HG02938 (cell line): Measurements from ENCODE around the gene COX19.
"Not testable (repeated sequence)": the region's sequence is repeated elsewhere in the genome, so short reads cannot be mapped to it uniquely, and the experiment has no call there.

Experiments used
- ATAC-seq: cut with Tn5 transposase; IDR thresholded peaks from one replicate; pipeline ENCODE4 v1.9.1; 2021; ENCODE audit warnings: mild to moderate bottlenecking, moderate library complexity; ENCODE audit not compliant: unreplicated experiment

The COX19 gene

DNA sequence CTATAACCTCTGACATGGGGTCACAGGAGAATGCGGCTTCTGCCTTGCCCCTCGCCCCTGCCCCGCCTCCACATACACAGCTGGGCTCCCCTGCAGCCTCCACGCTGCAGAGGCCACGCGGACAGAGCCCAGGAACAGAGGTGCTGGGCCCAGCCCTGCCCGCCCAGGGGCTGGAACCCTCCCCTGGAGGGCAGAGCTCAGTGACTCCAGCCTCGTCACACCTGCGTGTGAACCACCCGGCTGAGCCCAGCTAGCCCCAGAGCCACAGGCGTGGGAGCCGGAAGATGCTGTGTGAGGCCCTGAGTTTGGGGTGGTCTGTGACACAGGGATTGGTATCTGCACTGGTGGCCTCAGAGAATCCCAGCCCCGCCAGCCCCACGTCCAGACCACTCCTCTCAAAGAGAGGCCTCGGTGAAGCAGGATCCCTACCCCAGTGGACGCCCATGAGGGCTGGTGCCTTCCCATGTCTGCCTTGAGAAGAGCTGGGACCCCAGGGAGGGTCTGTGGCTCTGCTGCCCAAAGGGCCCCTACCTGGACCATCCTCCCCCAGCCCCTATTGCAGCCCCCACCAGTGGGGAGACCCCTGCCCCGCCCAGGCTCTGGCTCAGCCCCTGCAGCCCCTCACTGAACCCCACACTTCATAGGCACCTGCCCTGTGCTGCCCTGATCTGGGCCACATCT is 12.8 kb downstream of the COX19 start:
- no peak for ATAC-seq

DNA sequence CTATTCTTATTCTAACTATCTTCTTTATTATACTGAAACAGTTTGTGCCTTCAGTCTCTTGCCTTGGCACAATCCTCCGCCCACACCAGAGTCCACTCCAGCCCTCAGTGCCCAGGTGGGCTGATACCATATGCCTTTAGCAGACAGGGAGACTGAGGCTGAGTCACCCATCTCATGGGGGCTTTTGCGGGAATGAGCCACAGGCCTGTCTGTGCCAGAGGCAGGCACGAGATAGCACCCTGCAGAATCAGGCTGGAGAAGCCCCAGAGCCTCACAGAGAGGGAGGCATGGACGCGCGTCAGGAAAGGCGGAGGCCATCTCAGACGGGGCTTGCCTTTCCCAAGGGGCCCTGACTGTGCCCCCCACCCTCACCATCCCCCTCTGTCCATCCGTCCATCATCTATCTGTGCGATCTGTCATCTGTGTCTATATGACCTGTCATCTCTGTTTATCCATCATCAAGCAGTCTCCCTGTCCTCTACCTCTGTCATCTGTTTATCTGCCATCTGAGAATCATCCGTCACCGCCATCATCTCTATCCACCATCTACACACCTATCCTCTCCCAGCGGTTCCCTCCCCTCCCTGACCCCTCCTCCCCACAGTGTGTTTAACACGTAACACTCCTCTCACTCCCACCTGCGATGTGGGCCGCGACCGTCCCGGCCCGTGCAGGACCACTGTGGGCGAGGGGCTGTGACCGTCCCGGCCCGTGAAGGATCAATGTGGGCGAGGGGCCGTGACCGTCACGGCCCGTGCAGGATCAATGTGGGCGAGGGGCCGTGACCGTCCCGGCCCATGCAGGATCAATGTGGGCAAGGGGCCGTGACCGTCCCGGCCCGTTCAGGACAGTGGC is 13.6 kb downstream of the COX19 start:
- ATAC-seq: no peak

DNA sequence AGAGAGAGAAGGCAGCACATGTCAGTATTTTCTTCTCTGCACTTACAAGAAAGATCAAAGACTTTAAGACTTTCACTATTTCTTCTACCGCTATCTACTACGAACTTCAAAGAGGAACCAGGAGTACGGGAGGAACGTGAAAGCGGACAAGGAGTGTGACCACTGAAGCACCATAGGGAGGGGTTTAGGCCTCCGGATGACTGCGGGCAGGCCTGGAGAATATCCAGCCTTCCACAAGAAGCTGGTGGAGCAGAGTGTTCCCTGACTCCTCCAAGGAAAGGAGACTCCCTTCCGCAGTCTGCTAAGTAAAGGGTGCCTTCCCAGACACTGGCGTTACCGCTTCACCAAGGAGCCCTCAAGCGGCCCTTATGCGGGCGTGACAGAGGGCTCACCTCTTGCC is 14.4 kb downstream of the COX19 start:
- ATAC-seq: not testable (repeated sequence)

DNA sequence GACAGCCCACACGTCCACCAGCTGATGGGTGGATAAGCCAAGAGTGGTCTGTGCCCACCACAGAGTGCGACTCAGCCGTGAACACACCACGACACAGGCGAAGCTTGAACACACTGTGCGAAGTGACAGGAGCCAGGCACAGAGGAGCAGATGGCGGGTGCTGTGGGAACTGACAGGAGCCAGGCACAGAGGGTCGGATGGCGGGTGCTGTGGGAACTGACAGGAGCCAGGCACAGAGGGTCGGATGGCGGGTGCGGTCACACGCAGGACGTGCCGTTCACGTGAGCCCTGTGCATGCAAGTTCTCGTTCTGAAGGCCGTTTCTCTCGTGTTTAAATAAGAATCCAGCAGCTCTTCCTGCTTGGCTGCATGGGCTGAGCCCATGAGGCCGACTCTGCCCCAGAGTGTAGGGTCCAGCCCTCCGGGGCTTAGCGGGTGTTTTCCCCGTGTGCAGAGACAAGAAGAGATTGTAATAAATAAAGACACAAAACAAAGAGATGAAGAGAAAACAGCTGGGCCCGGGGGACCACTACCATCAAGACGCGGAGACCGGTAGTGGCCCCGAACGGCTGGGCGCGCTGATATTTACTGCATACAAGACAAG is 15.0 kb downstream of the COX19 start:
- ATAC-seq: no peak

DNA sequence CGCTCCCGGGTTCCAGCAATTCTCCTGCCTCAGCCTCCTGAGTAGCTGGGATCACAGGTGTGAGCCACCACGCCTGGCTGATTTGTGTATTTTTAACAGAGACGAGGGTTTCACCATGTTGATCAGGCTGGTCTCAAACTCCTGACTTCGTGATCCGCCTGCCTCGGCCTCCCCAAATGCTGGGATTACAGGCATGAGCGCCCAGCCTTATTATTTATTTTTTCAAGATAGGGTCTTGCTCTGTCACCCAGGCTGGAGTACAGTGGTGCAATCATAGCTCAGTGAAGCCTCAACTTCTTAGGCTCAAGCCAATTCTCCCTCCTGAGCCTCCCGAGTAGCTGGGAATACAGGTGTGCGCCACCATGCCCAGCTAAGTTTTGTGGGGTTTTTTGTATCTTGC is 15.6 kb downstream of the COX19 start:
- ATAC-seq: not testable (repeated sequence)

DNA sequence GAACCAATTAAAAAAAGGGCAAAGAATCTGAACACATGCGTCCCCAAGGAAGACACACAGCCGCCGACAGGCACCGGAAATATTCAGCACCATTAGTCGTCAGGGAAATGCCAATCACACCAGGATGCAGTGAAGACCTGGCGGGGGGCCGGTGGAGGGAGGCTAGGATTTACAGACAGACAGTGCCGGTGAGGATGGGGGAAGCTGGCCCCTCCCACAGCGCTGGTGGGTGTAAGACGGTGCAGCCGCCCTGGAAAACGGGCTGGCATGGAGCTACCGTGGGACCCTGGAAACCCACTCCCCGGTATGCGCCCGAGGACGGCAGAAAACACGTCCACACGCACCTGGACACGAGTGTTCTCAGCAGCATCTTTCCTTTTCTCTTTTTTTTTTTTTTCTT is 16.1 kb downstream of the COX19 start:
- no peak for ATAC-seq

DNA sequence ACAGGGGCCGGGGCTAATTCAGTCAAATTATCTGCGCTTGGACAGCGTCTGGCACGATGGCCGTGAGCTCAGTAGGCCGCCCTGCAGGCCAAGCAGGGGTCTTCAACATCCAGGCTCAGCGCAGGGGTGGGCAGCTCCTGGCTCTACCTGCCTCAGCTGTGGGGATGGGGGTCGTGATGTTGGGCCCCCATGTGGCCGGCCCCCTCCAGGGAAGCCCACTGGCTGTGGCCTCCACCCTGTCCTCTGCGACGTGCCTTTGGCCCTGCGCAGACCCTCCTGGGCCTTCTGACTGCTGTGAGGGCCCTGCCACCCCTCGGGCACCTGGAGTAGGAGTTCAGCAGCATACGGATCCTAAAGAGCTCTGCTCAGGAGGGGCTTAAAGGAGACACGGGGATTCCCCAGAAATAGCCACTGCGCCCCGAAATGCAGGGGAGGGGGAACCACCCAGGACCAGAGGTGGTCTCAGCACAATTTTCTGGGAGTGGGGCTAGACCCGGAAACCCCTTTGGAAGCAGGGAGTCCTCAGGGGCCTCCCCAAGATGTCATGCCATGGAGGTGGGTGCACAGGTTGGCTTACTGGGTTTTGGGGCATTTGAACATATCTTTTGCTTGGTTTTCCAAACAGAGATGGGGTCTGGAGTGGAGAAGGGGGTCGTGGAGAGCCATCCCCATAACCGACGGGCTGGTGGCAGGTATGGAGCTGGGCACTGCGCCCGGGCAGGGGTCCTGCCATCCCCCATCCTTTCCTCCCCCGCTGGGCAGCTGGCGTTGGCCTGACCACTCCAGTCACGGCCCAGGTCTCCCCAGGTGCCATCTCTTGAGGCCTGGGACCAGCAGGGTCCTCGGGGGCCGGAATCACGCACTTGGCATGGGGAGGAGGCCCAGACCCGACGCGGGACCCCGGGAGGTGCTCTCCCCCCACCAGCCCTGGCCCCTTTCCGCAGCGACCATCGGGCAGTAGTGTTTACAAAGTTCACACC is 16.8 kb downstream of the COX19 start:
- no peak for ATAC-seq

DNA sequence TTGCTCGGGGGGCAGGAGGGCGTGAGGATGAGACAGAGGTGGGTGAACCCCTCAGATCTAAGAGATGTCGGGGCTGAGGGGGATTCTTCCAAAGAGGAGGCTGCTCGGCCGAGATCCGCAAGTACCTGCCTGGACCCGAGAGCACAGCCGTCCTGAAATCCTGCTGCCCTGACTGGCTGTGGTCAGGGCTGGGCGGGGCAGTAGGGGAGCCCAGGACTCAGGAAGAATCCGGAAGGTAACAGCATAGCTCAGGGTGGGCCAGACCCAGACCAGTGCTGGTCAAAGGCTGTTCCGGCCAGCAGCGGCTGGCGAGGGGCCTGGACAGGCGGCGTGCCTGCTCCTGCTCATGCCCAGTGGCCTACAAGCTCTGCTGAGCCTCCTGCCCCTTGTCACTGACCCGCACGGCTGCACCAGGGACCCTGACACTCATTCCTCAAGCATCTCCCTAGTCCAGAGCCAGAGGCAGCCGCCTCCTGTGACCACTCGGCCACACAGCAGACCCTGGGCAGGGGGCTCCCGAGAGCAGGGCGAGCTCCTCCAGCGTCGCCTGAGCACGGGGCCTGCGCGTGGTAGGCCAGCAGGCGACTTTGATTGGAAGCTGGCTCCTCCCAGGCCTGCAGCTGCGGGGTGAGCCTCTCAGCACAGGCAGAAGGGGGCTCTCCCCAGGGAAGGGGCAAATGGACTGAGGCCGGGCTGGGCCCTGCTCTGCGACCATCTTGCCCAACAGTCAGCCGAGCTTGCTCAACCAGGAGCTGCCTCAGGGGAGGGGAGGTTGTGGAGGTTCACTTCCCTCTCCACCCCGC is 17.7 kb downstream of the COX19 start:
- ATAC-seq: no peak

DNA sequence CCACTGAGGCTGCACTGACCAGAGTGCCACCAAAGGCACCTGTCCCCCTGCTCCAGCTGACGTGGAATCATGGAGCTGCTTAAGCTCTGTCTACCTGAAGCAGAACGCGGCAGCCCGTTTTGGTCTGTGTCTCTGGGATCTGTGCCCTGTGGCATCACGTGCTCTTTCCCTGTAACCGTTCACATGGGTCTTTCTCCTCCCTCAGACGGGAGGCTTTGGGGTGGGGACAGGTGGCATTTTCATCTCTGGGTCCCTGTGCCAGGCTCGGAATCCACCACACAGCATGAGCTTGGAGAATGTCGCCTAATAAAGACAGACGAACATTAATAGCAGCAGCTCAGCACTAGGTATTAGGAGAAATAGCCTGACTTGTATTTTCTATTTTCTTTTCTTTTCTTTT is 19.3 kb downstream of the COX19 start:
- ATAC-seq: no peak

DNA sequence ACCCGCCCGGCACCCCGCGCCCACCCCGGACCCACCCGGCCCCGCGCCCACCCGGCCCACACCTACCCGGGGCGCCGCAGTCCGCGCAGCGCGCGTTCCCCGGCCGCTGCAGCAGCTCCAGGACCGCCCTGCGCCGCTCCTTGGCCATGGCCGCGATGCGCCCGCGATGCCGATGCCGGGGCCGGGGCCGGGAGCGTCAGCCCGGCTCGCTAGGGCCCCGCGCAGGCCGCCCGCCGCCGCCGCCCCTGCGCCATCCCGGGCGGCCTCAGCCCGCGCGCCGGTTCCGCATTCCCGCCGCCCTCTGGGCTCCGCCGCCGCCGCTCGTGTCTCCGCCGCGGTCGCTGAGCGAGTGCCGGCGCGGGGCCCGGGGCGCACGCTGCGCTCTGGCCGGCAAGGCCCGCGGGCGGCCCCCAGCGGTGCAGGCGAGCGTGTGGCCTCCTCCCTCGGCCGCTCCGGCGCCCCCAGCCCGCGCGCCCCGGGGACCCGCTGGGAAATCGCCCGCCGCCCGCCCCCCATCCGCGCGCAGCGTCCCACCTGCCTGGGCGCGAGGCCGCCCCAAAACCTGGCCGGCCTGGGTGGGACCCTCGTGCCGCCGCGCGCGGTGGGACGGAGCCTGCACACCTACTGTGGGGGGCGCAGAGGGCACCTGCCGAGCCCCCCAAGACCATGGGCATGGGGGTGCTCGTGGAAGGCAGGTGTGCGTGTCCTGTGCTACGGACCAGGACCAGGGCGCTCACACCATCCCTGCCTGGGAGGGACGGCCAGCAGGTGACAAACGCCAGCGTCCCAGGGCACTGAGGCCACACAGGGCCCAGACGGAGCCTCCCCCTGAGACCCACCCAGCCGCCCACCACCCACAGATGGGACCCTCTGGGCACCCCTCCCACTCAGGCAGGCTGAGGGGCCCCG is 20.8 kb downstream of the COX19 start, which contains the start of gene ADAP1:
TSS of gene ADAP1 (minus strand) at position 351 of the 909 bp plus-strand sequence. CDS start at position 148, 203 bp downstream.
- no peak for ATAC-seq

DNA sequence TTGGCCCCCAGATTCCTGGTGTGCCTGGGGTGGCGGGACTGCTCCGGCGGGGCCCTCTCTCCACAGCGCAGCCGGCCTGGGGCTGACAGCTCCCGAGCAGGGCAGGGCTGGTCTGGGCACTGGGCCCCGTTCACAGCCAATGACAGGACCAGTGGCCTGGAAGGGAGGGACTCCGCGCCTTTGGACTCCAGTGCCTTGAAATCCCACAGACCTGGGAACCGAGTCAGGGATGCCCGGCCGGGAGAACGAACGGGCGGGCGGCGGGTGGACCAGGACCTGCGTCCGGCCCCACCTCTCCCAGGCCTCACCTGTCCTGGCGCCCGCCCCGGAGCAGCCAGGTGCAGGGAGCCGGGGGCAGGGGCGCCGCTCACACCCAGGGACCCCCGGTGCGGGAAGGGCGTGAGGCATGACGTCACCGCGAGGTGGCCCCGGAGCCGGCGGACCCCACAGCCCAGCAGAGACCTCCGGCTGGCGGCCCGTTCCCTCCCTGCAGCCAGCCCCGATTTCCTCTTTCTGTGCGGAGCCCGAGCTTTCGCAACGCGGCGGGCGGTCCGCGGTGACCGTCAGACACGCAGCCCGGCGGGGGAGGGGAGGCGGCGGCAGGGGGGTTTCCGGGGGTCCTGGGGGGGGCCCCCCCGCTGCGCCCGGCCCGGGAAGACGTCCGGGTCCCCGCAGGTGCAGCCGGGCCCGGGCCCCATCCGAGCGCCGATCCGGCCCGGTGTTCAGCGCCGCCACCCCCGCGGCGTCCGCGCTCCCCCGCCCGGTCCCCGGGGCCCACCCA is 21.6 kb downstream of the COX19 start:
- no peak for ATAC-seq

DNA sequence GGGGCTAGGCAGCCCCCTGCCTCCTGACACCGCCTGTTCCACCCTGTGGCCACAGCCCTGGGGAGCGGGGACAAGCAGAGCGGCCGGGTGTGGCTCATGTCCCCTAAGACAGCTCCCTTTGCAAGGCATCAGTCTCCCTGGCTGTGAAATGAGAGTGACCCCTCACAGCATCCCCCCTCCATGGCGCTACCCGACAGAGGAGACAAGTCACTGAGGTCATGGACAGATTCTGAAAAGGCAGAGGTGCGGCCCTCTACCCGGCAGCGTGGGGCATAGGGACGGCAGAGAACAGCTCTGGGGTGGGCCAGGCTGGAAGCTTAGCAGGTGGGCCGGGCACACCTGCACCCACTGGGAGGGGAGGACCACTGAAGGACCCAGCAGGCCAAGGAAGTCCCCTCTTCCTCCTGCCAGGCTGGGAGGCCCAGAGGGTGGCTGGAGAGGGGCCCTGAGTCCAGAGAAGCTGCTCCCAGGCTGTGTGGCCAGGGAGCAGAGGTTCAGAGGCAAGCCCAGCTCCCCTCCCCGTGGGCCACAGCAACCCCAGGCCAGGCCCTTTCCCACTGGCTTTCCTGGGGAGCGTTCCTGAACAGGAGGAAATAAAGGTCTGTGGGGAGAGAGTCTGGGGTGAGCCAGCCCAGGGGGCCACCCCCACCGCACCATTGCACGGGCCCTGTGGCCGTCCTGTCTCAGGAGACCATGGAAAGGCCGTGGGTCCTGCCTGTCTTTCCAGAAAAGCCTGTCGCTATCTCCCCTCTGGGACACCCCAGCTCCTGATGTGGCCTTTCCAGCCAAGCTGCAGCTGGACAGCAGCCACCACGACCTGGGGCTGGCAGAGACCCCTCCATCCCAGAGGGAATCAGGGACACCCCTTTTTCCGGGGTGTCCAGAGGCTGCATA is 22.6 kb downstream of the COX19 start:
- ATAC-seq: no peak

DNA sequence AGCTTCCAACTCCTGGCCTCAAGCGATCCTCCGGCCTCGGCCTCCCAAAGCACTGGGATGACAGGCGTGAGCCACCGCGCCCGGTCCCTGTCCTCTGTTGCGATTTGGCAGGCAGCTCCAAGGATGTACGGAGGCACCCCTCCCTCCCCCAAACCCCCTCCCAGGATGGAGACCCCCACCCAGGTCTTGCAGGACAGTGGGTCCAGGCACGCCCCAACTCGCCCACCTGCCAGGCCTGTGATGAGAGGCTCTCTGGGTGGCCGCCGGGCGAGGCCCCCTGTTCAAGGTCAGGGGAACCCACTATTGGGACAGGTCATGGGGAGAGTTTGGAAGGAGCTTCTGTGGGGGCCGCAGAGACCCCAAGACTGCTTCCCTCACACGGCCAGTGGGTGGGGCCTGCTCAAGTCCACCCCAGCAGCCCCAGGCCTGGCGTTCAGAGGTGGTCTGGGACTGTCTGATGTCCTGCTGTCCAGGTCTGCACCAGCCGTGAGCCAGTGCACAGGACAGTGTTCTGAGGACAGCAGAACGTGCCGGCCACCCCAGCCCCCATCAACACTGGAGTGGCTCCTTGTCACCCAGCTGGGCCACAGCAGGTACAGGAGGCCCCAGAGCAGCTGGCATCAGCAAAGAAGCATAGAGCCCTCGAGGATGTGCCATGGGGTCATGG is 23.3 kb downstream of the COX19 start:
- ATAC-seq: no peak

DNA sequence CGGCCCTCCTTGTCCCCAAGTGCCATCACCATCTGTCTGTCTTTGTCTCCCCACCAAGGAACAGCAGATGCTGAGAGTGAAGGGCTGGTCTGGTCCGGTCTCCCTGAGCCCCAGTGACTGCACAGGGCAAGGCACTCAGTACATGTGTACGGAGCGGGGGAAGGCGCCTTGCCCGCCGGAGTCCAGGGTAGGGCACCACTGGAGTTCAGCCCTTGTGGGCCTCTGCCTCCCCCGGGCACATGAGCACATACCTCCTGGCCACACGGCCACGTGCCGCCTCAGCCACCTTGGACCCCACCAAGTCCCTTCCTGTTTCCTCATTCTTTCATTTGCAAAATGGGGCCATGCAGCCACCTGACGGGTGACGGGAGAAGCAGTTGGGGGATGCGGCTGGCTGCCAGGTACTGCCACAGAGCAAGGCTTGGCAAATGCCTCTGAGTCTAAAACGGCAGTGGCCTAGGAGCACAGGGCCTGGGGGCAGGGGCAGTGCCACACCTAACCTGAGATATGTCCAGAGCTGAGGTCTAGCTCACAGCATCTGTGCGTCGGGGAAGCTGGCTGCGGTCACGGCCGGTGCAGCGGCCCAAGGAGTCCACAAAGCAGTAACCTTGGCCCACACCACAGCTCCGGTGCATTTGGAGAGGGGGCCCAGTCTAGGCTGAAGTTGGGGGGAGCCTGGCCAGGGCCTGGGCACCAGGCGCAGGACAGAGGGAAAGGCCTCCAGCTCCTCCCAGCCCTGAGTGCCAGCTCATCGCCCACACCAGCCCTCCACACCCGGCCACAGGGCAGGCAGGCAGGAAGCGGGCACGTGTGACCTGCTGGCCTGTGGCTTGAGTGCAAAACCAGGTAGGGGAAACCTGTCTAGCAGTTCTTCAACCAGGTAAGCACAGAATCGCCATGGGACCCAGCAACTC is 26.1 kb downstream of the COX19 start:
- no peak for ATAC-seq

DNA sequence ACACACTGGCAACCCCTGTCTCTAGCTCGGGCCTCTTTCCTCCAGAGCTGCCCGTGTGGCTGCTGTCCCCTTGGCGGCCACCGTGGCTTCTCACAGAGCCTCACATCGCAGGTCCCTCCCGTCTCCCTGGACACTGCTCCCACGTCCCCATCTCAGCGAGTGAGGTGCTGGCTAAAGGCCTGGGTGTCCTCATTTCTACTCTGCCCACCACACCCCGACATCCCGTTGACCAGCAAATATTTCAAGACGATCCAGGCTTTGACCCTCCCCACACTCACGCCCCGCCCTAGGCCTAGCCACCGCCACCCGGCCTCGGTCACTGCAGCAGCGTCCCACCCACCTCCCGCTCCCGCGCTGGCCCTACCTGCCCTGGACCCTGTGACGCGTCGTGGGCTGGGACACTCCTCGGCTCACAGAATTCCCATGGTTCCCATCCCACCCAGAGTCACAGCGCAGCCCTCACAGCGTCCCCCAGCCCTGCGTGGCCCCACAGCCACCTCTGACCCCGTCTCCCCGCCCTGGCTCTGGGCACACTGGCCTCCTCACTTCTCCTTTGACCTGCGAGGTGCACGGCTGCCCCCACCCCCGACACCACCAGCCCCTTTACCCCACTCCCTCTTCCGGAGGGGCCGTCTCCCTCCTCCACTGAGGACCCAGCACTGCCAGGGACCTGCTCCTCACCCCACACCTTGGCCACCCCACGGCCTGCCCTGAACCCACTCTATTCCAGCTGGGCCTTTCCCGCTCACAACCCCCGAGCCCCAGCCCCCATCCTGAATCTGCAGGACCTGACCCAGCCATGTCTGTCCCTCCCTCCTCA is 27.7 kb downstream of the COX19 start:
- ATAC-seq: no peak
